ENCODE measurements around the gene OPN1MW2. TPM values are rescaled to one million over a fixed set of nuclear protein-coding genes. Genes with fewer than 3 reads are reported as not detected.
"Not testable (repeated sequence)": the region's sequence is repeated elsewhere in the genome, so short reads cannot be mapped to it uniquely, and the experiment has no call there.

The OPN1MW2 gene
- total RNA-seq (2014; rRNA removed; shearing (Covaris generic)) (not detected in 2 replicates), polyA plus RNA-seq (2016; fragmentation: Nextera tagmentation; extraction: Ambion mirVana) (not detected in 2 replicates)
- long read RNA-seq: 0 reads

- H3K4me2 ChIP-seq; DNase-seq (ENCODE audit: low spot score); H3K27me3 Mint-ChIP-seq (ENCODE audit: insufficient read depth, low read depth, poor library complexity); H3K9me3 Mint-ChIP-seq; H3K4me1 ChIP-seq (ENCODE audit: insufficient read depth); ATAC-seq; H3F3A ChIP-seq (replicated peaks; ENCODE audit: low read depth); H2AFZ ChIP-seq; H3K27me3 ChIP-seq (ENCODE audit: insufficient read depth); H3K27ac Mint-ChIP-seq; H3K79me2 ChIP-seq (replicated peaks; ENCODE audit: insufficient read depth); H3K4me3 ChIP-seq; H3K36me3 Mint-ChIP-seq (ENCODE audit: low read depth); H3K36me3 ChIP-seq (ENCODE audit: insufficient read depth); H3K4me1 Mint-ChIP-seq; H3K9me2 ChIP-seq (ENCODE audit: insufficient read depth); H4K20me1 ChIP-seq (replicated peaks; ENCODE audit: insufficient read depth); H3K4me3 Mint-ChIP-seq; H3K27ac ChIP-seq (ENCODE audit: low read depth): not testable (repeated sequence)
Observed at GRCh38 chrX:154219456-154219855, at the start of gene OPN1MW2. Gene OPN1MW2, plus strand, starts transcription at chrX:154219756. Its CDS starts 60 bp downstream, at chrX:154219816.

- H3K4me3 Mint-ChIP-seq; H2AFZ ChIP-seq; H3K27ac ChIP-seq (ENCODE audit: low read depth); H3K4me1 ChIP-seq (ENCODE audit: insufficient read depth); H3K36me3 ChIP-seq (ENCODE audit: insufficient read depth); H3K27me3 ChIP-seq (ENCODE audit: insufficient read depth); H3K27ac Mint-ChIP-seq; H4K20me1 ChIP-seq (replicated peaks; ENCODE audit: insufficient read depth); DNase-seq (ENCODE audit: low spot score); H3K79me2 ChIP-seq (replicated peaks; ENCODE audit: insufficient read depth); H3K9me2 ChIP-seq (ENCODE audit: insufficient read depth); H3K4me1 Mint-ChIP-seq; H3K4me3 ChIP-seq; H3K4me2 ChIP-seq; H3K9me3 Mint-ChIP-seq; H3K36me3 Mint-ChIP-seq (ENCODE audit: low read depth); H3F3A ChIP-seq (replicated peaks; ENCODE audit: low read depth); H3K27me3 Mint-ChIP-seq (ENCODE audit: insufficient read depth, low read depth, poor library complexity): not testable (repeated sequence)
- ATAC-seq: peak; percentile 17; the same call in 2 of the 3 replicates
Observed at GRCh38 chrX:154172535-154172943, 47.0 kb upstream of the OPN1MW2 start.

GRCh38 chrX:154174356-154174755 lies 45.2 kb upstream of the OPN1MW2 start:
- not testable (repeated sequence) for H3K27ac Mint-ChIP-seq; H3K9me2 ChIP-seq (ENCODE audit: insufficient read depth); H3K27ac ChIP-seq (ENCODE audit: low read depth); H3K36me3 ChIP-seq (ENCODE audit: insufficient read depth); H3K79me2 ChIP-seq (replicated peaks; ENCODE audit: insufficient read depth); H3K4me1 ChIP-seq (ENCODE audit: insufficient read depth); H4K20me1 ChIP-seq (replicated peaks; ENCODE audit: insufficient read depth); H3F3A ChIP-seq (replicated peaks; ENCODE audit: low read depth); H3K27me3 ChIP-seq (ENCODE audit: insufficient read depth); H3K4me3 Mint-ChIP-seq; H3K27me3 Mint-ChIP-seq (ENCODE audit: insufficient read depth, low read depth, poor library complexity); H3K36me3 Mint-ChIP-seq (ENCODE audit: low read depth); H3K4me3 ChIP-seq; H3K4me1 Mint-ChIP-seq; H3K4me2 ChIP-seq; H2AFZ ChIP-seq; DNase-seq (ENCODE audit: low spot score); H3K9me3 Mint-ChIP-seq
- peak; percentile 87 for ATAC-seq

- H2AFZ ChIP-seq; H3K9me3 Mint-ChIP-seq; H3K4me3 ChIP-seq; H3K4me1 ChIP-seq (ENCODE audit: insufficient read depth); H3K27ac Mint-ChIP-seq; H3K4me2 ChIP-seq; H3K9me2 ChIP-seq (ENCODE audit: insufficient read depth); H3K27ac ChIP-seq (ENCODE audit: low read depth); H3K36me3 ChIP-seq (ENCODE audit: insufficient read depth); DNase-seq (ENCODE audit: low spot score); ATAC-seq; H3K27me3 Mint-ChIP-seq (ENCODE audit: insufficient read depth, low read depth, poor library complexity); H4K20me1 ChIP-seq (replicated peaks; ENCODE audit: insufficient read depth); H3K4me3 Mint-ChIP-seq; H3K79me2 ChIP-seq (replicated peaks; ENCODE audit: insufficient read depth); H3K4me1 Mint-ChIP-seq; H3F3A ChIP-seq (replicated peaks; ENCODE audit: low read depth); H3K36me3 Mint-ChIP-seq (ENCODE audit: low read depth); H3K27me3 ChIP-seq (ENCODE audit: insufficient read depth): not testable (repeated sequence)
Observed at GRCh38 chrX:154182296-154182695, 37.3 kb upstream of the OPN1MW2 start, which contains the start of gene OPN1MW. Gene OPN1MW, plus strand, starts transcription at chrX:154182596. Its CDS starts 82 bp downstream, at chrX:154182678.

GRCh38 chrX:154183794-154184193 lies 35.8 kb upstream of the OPN1MW2 start:
- H3K27ac ChIP-seq (ENCODE audit: low read depth); H3K4me3 ChIP-seq; H3K36me3 Mint-ChIP-seq (ENCODE audit: low read depth); H3K4me1 ChIP-seq (ENCODE audit: insufficient read depth); H2AFZ ChIP-seq; H3K4me2 ChIP-seq; H3K4me1 Mint-ChIP-seq; H3F3A ChIP-seq (replicated peaks; ENCODE audit: low read depth); H3K27me3 Mint-ChIP-seq (ENCODE audit: insufficient read depth, low read depth, poor library complexity); H3K27ac Mint-ChIP-seq; ATAC-seq; H3K4me3 Mint-ChIP-seq; H3K9me3 Mint-ChIP-seq; H3K79me2 ChIP-seq (replicated peaks; ENCODE audit: insufficient read depth); H3K36me3 ChIP-seq (ENCODE audit: insufficient read depth); DNase-seq (ENCODE audit: low spot score); H3K9me2 ChIP-seq (ENCODE audit: insufficient read depth); H3K27me3 ChIP-seq (ENCODE audit: insufficient read depth); H4K20me1 ChIP-seq (replicated peaks; ENCODE audit: insufficient read depth): not testable (repeated sequence)

- not testable (repeated sequence) for H2AFZ ChIP-seq; H3K36me3 ChIP-seq (ENCODE audit: insufficient read depth); H3K4me2 ChIP-seq; H3K4me3 ChIP-seq; H3K27me3 ChIP-seq (ENCODE audit: insufficient read depth); H3K4me1 Mint-ChIP-seq; H3K4me3 Mint-ChIP-seq; H3K4me1 ChIP-seq (ENCODE audit: insufficient read depth); DNase-seq (ENCODE audit: low spot score); H3K27me3 Mint-ChIP-seq (ENCODE audit: insufficient read depth, low read depth, poor library complexity); H3K79me2 ChIP-seq (replicated peaks; ENCODE audit: insufficient read depth); H3K9me3 Mint-ChIP-seq; H3K27ac ChIP-seq (ENCODE audit: low read depth); H3K9me2 ChIP-seq (ENCODE audit: insufficient read depth); H3K27ac Mint-ChIP-seq; H3F3A ChIP-seq (replicated peaks; ENCODE audit: low read depth); H3K36me3 Mint-ChIP-seq (ENCODE audit: low read depth); ATAC-seq; H4K20me1 ChIP-seq (replicated peaks; ENCODE audit: insufficient read depth)
Observed at GRCh38 chrX:154192846-154193245, 26.7 kb upstream of the OPN1MW2 start.

GRCh38 chrX:154194316-154194715 lies 25.2 kb upstream of the OPN1MW2 start:
- H3K27me3 Mint-ChIP-seq (ENCODE audit: insufficient read depth, low read depth, poor library complexity); ATAC-seq; H3F3A ChIP-seq (replicated peaks; ENCODE audit: low read depth); H3K36me3 ChIP-seq (ENCODE audit: insufficient read depth); H3K4me1 Mint-ChIP-seq; H3K4me1 ChIP-seq (ENCODE audit: insufficient read depth); H2AFZ ChIP-seq; H3K27ac Mint-ChIP-seq; DNase-seq (ENCODE audit: low spot score); H3K27me3 ChIP-seq (ENCODE audit: insufficient read depth); H3K9me2 ChIP-seq (ENCODE audit: insufficient read depth); H3K4me2 ChIP-seq; H3K79me2 ChIP-seq (replicated peaks; ENCODE audit: insufficient read depth); H3K27ac ChIP-seq (ENCODE audit: low read depth); H3K4me3 ChIP-seq; H3K36me3 Mint-ChIP-seq (ENCODE audit: low read depth); H4K20me1 ChIP-seq (replicated peaks; ENCODE audit: insufficient read depth); H3K4me3 Mint-ChIP-seq; H3K9me3 Mint-ChIP-seq: not testable (repeated sequence)

Data from GM23338 (cell line).